HL-60 (cell line): ENCODE measurements around the gene GIMD1.
A peak's percentile ranks its signal among the peaks of the same experiment; 100 is the strongest.

Experiments used
- DNase-seq, 2 experiments: peaks; one replicate each; pipeline ENCODE4 v3.0.0-alpha.2; 2010 to 2020; ENCODE audit warnings: low read depth in 1 of 2, low spot score in 1 of 2
- H3K27ac ChIP-seq: fragments of 250-450 bp; sonication (Bioruptor Pico); replicated peaks from 2 replicates; pipeline ENCODE4 v1.5.1; 2020; ENCODE audit warnings: mild to moderate bottlenecking, moderate library complexity
- H3K27me3 ChIP-seq: fragments of 250-450 bp; sonication (Bioruptor Pico); 2 replicates; pipeline ENCODE4 v1.5.1; 2021; ENCODE audit warnings: mild to moderate bottlenecking, moderate library complexity; ENCODE audit not compliant: insufficient read depth, poor library complexity, severe bottlenecking
- H3K4me3 ChIP-seq: replicated peaks from 2 replicates; pipeline ENCODE4 v1.5.1; 2011; ENCODE audit warnings: mild to moderate bottlenecking, control low read depth, low read length; ENCODE audit not compliant: insufficient read depth
- GABPA ChIP-seq: IDR thresholded peaks from 2 replicates; pipeline ENCODE4 v1.6.1; 2012; ENCODE audit warnings: low read depth
- POLR2AphosphoS5 ChIP-seq: IDR thresholded peaks from 2 replicates; pipeline ENCODE4 v1.6.1; 2012; ENCODE audit warnings: low read depth
- SPI1 ChIP-seq: IDR thresholded peaks from 2 replicates; pipeline ENCODE4 v1.6.1; 2012; ENCODE audit warnings: low read depth, mild to moderate bottlenecking, borderline replicate concordance
- TF ChIP-seq, protein P1 (sequence below): IDR thresholded peaks from 2 replicates; pipeline ENCODE4 v1.6.1; 2012; ENCODE audit warnings: low read depth; ENCODE audit not compliant: insufficient replicate concordance
- TF ChIP-seq, protein P2 (sequence below): IDR thresholded peaks from one replicate; pipeline ENCODE4 v1.5.1; 2011; ENCODE audit warnings: low read length, control low read depth, inconsistent platforms; ENCODE audit not compliant: insufficient read depth

GIMD1 gene

DNA sequence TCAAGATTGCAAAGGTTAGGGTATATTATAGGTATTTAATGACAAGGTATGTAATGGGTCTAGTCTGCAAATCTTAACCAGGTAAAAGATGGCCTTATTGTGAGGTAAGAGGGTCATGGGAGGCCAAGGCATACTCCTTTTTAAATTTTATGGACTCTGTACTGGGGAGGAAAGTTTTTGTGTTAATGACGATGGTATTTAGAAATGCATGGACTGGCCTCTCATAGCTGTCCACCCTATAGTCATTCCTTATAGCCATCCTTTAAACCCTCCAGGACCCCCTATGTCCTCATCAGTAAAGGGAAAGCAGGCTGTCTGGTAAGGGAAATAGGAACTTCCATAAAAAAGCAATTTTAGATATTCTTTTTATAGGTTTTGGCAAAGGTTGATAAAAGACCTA, 50.8 kb downstream of the GIMD1 start:
- no peak for DNase-seq
- H3K4me3 ChIP-seq = peak overlapping the region; percentile 94
- TF ChIP-seq GABPA (no peak), POLR2AphosphoS5 (no peak), SPI1 (no peak)
- TF ChIP-seq, protein P1, sequence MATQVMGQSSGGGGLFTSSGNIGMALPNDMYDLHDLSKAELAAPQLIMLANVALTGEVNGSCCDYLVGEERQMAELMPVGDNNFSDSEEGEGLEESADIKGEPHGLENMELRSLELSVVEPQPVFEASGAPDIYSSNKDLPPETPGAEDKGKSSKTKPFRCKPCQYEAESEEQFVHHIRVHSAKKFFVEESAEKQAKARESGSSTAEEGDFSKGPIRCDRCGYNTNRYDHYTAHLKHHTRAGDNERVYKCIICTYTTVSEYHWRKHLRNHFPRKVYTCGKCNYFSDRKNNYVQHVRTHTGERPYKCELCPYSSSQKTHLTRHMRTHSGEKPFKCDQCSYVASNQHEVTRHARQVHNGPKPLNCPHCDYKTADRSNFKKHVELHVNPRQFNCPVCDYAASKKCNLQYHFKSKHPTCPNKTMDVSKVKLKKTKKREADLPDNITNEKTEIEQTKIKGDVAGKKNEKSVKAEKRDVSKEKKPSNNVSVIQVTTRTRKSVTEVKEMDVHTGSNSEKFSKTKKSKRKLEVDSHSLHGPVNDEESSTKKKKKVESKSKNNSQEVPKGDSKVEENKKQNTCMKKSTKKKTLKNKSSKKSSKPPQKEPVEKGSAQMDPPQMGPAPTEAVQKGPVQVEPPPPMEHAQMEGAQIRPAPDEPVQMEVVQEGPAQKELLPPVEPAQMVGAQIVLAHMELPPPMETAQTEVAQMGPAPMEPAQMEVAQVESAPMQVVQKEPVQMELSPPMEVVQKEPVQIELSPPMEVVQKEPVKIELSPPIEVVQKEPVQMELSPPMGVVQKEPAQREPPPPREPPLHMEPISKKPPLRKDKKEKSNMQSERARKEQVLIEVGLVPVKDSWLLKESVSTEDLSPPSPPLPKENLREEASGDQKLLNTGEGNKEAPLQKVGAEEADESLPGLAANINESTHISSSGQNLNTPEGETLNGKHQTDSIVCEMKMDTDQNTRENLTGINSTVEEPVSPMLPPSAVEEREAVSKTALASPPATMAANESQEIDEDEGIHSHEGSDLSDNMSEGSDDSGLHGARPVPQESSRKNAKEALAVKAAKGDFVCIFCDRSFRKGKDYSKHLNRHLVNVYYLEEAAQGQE = no peak
- TF ChIP-seq, protein P2, sequence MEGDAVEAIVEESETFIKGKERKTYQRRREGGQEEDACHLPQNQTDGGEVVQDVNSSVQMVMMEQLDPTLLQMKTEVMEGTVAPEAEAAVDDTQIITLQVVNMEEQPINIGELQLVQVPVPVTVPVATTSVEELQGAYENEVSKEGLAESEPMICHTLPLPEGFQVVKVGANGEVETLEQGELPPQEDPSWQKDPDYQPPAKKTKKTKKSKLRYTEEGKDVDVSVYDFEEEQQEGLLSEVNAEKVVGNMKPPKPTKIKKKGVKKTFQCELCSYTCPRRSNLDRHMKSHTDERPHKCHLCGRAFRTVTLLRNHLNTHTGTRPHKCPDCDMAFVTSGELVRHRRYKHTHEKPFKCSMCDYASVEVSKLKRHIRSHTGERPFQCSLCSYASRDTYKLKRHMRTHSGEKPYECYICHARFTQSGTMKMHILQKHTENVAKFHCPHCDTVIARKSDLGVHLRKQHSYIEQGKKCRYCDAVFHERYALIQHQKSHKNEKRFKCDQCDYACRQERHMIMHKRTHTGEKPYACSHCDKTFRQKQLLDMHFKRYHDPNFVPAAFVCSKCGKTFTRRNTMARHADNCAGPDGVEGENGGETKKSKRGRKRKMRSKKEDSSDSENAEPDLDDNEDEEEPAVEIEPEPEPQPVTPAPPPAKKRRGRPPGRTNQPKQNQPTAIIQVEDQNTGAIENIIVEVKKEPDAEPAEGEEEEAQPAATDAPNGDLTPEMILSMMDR = no peak
- H3K27ac ChIP-seq = peak overlapping the region; percentile 100; the same call in 1 of the 2 replicates
- no peaks in the 10 kb centered on the region for H3K27me3 ChIP-seq

DNA sequence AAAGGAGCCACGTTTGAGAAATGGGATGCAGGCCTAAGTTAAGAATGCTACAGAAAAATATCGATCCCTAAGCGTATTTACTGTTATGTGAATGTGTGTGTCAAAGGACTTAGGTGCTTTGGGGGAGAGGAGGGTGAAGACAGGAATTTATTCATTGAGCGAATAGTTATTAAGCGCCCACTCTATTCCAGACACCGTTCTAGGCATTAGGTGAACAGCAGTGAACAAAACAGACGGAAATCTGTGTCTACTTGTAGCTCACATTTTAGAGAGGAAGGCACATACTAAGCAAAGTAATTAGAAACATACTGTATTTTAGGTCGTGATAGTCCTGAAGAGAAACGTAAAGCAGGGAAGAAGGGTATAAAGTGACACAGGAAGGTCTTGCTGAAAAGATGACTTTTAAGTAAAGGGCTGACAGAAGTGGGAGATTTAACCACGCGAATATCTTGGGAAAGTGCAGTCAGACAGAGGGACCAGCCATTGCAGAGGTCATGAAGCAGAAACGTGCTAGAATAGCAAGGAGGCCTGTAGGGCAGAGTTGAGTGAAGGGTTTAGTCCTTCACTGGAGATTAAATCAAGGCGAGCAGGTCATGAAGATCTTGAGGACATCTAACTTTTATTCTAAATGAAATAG, 51.7 kb downstream of the GIMD1 start:
- peak; percentile 6 to 52 for DNase-seq

DNA sequence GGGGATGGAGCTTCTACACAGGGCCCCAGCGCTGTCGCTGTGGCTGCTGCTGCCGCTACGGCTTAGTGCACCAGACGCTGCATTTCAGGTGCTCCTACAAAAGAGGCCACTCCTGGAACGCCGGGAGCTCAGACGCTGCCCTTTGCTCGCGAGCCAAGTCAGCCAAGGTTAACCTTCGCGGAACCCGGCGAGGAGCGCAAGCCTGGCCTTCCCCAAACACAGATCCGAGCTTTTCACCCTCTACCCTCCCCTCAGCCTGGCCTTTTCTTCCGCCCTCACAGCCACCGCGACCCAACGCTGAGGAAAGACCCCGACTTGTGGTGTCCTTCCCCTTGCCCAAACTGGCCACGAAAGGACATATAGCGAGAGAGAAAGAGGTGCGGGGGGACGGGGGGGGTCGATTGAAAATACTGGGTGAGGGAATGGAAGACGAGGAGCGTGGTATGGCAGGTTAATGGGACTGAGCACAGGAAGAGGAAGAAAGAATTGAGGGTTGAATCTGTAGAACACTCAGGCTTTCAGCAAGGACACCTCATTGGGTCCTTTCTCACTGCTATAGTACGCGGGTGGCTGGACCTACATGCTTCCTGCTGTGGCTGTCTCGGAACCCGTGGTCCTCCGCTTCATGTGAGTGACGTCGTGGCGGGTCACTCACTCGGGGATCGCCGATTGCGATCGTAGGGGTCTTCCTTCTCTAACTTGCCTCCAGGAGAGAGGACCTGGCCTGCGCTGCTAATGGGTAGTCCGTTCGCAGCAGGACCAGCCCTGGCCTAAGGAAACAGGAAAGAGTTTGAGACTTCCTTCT, 52.4 kb downstream of the GIMD1 start, which contains the start of the genes AIMP1 and TBCK:
TSS of gene AIMP1 (plus strand) at position 583 of the 805 bp plus-strand sequence. CDS start 8,460 bp downstream, outside the sequence.
TSS of gene TBCK (minus strand) at position 242 of the 805 bp plus-strand sequence. CDS start 7,249 bp downstream, outside the sequence.
- peak within 1 kb of the TSS; percentile 94 for H3K4me3 ChIP-seq
- H3K27ac ChIP-seq = peak within 1 kb of the TSS; percentile 100
- H3K27me3 ChIP-seq = no peaks in the 10 kb centered on the region
- DNase-seq = peak; percentile 82 to 94
- TF ChIP-seq POLR2AphosphoS5 = peak; percentile 82
- TF ChIP-seq, protein P2 = no peak
- TF ChIP-seq SPI1 = peak; percentile 9; the same call in 1 of the 2 replicates
- TF ChIP-seq, protein P1 = no peak
- TF ChIP-seq GABPA = no peak; the same call in 1 of the 2 replicates

More for the DNA sequence above, 51.7 kb downstream of the GIMD1 start:
- Histone ChIP-seq H3K27ac (peak overlapping the region; percentile 100), H3K4me3 (peak overlapping the region; percentile 94), H3K27me3 (no peaks in the 10 kb centered on the region)
- TF ChIP-seq, protein P1 = no peak
- TF ChIP-seq, protein P2 = no peak
- TF ChIP-seq GABPA (no peak), SPI1 (no peak; the same call in 1 of the 2 replicates), POLR2AphosphoS5 (no peak)
